NCI-H524 treated with DMSO at 0.1 percent for 48 hours (cell line): Measurements from ENCODE around the gene SST.

Source experiments
- DNase-seq: peaks from one replicate; lab custom pipeline; 2025; lab: John Stamatoyannopoulos, UW

Gene SST

DNA sequence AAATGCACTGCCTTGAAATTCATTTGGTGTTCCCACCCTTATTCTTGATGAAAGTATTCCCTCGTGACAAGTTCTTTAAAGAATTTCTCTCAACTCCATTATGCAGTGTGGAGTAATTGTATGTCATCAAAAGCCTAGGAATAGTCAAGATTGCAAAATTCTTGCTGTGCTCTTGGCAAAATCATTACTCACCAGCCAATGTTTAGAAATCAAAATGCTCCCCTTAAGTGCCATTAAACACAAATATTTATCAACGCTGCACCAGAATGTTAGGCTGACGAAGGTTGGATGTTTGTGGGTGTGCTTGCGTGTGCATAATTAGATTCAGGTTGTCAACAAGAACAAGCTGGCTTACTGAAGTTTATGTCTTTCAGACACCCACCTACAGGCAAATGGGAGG lies 40.5 kb downstream of the SST start:
- DNase-seq = no peak

DNA sequence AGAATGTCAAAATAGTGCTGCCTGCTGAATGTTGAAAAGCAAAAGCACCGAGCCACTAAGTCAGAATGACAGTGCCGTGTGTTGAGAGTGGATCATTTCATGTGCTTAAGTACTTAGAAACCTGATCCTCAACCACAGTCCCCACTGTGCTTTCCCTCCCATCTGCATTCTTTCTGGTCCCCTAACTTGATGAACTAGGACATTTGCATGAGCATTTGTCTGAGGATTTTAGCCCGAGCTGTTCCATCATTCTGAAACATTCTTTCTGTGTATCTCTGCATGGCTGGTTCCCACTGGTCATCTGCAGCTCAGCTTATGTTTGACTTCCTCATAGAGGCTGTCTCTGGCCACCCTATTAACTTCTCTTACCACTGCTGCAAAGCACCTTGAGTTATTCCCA lies 42.0 kb downstream of the SST start:
- peak; percentile 86 for DNase-seq

DNA sequence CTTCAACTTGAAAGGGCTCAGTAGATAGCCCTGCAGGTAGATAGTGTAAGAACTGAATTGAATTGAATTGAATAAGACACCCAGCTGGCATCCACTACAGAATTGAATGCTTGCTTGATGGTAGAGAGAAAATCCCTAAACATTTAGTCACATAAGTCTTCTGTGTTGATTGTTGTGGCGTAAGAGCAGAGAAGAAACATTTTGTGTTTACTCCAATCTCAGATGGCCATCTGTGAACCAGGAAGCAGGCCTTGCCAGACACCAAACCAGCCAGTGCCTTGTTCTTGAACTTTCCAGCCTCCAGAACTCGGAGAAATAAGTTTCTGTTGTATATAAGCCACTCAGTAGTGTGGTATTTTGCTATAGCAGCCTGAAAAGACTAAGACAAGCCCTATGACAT lies 43.6 kb downstream of the SST start:
- no peak for DNase-seq

DNA sequence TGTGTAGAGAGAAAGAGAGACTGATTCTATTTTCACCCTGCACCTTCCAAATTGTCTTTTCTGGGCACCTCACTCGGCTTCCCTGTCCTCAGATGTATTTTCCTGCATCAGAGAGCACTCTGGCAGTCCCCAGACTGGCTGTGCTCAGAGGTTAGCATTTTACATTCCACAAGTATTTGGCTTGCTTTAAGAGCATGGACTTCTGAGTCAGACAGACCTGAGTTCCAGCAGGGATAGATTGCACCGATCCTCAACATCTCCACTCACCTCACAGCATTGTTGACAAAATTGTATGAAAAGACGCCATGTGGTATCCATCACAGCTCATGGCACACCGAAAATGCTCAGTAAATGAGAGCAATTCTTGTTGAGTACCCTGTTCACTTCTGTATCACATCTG lies 45.6 kb downstream of the SST start:
- no peak for DNase-seq

DNA sequence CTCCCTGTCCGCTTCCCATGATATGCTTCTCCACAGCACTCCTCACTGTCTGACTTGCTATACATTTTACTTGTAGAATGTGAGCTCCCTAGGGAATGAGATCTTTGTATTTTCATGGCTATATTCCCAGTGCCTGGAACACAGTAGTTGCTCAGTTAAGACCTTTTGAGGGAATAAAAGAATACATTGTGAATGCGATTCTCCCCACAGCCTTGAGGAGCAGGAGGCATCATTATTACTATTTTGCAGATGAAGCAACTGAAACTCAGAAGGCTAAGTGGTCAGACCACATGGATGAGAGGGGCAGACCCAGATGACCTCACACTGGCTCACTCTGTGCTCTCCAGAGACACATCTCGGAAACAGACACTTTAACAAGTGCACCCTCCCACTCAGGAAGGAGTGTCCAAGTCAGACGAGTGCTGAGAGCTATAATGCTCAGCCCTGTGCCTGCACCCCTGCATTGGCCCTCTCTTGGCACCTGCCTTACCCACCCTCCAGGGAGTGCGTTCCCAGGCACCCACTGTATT lies 46.8 kb downstream of the SST start:
- no peak for DNase-seq

DNA sequence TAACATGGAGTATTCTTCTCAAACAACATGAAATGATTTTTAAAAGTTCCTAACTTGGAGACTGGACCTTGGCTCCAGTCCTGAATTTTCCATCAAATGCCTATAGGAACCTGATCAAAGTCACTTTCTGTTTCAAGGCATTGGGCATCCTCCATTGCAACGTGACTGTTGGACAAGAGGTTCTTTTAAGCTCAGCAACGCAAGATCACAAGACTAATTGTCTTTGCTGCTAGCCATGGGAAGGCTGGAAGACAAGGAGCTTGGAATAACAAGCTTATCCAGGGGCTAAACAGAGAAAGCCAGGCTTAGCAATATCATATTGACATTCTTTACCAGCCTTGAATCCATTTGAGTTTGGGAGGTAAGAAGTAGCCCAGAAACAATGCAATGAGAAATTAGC lies 48.3 kb downstream of the SST start:
- DNase-seq = no peak

DNA sequence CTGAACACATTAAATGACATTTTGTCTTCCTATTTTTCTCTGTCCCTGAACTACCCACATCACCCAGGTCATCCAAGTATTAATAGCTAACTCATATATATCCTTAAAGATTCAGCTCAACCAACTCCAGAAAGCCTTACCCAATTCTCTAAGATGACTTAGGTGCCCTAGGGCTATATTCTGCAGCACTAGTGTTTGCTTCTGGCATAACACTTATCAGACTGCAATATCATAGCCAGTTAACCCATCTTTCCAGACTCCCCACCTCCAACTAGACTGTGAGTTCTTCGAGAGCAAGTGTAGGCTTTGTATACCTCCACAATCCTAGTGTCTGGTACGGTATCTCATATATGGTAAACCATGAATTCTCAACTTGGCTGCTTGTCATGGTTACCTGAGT lies 50.7 kb downstream of the SST start:
- DNase-seq = no peak
